HG03575 (cell line): ENCODE measurements around the gene ROR1.

ENCODE experiments used
- ATAC-seq: cut with Tn5 transposase; IDR thresholded peaks from one replicate; pipeline ENCODE4 v1.9.1; 2021; ENCODE audit not compliant: unreplicated experiment, insufficient number of reproducible peaks, low FRiP score; ENCODE audit errors: extremely low read depth

ROR1 gene

DNA sequence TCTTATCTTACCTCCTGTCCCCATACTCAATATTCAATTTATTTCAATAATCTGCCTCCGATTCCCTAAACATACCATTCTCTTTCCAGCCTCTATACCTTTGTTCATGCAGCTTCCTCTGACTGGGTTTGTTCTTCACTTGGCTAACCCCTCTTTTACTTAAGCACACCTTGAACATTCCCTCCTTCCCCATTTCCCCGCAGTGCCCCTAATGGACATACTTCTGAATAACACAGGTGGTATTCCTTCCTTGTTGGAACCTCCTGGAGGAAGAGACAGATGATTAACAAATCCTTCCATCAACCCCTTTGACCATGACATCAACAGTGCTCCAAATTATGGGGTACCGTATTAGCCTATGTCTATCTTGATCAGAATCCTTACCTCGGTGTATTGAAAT is 239.6 kb downstream of the ROR1 start:
- no peak for ATAC-seq

DNA sequence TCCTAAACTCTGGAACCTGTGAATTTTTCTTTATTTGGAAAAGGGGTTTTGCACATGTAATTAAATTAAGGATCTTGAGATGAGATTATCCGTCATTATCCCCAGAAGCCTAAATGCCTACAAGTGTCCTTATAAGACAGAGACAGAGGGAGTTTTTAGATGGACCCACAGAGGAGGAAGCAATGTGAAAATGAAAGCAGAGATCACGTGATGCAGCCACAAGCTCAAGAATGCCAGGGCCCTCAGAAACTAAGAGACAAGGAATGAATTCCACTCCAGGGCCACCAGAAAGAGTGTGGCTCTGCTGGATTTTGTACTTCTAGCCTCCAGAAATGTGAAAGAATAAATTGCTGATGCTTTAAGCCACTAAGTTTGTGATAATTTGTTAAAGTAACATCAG is 246.0 kb downstream of the ROR1 start:
- no peak for ATAC-seq

- no peak for ATAC-seq
These were observed 247.2 kb downstream of the ROR1 start for GRCh38 chr1:64021066-64021465.

GRCh38 chr1:64025051-64025450 is 251.2 kb downstream of the ROR1 start:
- ATAC-seq, result no peak

DNA sequence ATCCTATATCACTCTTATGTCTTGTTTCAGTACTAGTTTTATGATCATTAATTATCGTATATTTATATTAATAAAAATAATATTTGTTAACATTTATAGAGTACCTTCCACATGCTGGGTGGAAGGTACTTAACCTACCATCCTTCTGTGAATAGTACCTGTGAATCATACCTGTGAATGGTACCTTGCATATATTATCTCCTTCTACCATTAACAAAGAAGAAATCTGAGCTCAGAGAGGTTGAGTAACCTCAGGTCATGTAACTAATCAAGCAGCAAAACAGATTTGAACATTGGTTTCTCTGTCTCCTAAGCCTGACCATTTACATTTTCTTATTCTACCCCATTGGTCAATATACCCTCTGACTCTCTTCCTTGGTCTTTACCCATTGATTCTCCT is 255.2 kb downstream of the ROR1 start:
- ATAC-seq, result no peak

- no peak for ATAC-seq
These were observed 256.6 kb downstream of the ROR1 start for GRCh38 chr1:64030411-64030810.

GRCh38 chr1:64031236-64031635 is 257.4 kb downstream of the ROR1 start:
- ATAC-seq, result no peak

DNA sequence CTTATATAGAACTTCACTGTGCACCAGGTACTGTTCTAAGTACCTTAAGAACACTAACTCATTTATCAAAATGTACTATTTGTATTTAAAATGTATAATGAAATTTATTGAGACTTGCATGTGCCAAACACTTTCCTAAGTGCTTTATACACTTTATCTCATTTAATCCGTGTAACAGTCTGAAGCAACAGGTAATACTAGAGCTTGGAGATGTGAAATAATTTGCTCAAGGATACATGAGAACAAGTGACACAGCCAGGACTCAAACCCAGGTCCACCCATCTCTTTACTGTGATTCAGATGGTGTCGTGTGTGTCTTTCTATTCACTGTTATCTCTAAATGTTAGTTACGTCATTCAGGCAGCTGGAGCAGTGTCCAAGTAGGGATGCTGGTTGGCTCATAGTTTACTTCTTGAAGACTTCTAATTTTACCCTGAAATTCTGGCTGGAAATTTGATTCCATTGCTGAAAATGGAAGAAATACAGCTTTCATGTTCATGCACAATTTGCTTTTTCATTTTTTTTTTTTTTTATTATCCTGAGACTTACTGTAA is 259.9 kb downstream of the ROR1 start:
- ATAC-seq, result no peak

DNA sequence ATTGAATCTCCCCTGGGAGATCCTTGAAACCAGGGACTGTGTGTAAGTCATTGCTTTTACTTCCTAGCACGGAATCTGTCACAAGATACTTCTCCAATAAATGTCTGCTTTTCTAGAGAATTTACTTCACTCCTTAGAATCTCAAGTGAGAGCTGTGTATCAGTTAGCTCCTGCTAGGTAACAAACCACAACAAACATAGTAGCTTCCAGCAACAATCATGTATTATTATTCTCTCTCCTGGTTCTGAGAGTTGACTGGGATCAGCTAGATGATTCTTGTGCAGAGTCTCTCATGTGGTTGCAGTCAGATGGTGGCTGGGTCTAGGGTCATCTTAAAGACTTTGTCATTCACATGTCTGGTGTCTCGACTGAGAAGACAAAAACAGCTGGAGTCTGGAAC is 262.7 kb downstream of the ROR1 start:
- no peak for ATAC-seq

GRCh38 chr1:64038119-64038518 is 264.3 kb downstream of the ROR1 start:
- no peak for ATAC-seq

GRCh38 chr1:64038965-64039364 is 265.1 kb downstream of the ROR1 start:
- ATAC-seq, result no peak

DNA sequence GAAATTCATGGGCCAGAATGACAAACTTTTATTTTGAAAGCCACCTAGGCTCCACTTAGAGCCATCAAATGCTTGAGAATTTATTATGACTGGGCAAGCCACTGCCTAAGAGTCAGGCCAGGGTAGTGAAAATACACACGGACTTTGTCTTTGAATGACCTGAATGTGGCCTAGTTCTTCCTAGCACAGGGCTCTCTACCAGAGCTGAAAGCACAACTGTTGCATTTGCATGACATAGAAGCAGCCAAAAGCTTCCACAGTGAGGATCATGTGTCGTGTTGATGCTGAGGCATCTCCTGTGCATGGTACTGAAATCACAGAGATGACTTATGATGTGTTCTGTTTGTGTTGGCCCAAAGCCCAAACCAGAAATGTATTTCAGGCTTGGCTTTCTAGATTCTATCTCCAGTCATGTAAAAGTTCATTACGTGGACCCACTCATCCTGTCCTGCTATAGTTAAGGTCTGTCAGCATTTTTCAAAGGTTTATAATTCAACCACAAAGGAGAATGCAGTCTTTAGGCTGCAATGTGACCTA is 265.6 kb downstream of the ROR1 start:
- no peak for ATAC-seq

GRCh38 chr1:64041371-64042131 is 267.7 kb downstream of the ROR1 start:
- ATAC-seq, result no peak

- ATAC-seq, result no peak
These were observed 268.7 kb downstream of the ROR1 start for GRCh38 chr1:64042331-64043100.

GRCh38 chr1:64043288-64043687 is 269.5 kb downstream of the ROR1 start:
- ATAC-seq, result no peak

GRCh38 chr1:64043976-64044375 is 270.2 kb downstream of the ROR1 start:
- no peak for ATAC-seq

- no peak for ATAC-seq
These were observed 272.4 kb downstream of the ROR1 start for GRCh38 chr1:64046243-64046642.

- ATAC-seq, result no peak
These were observed 273.1 kb downstream of the ROR1 start for GRCh38 chr1:64046891-64047290.

DNA sequence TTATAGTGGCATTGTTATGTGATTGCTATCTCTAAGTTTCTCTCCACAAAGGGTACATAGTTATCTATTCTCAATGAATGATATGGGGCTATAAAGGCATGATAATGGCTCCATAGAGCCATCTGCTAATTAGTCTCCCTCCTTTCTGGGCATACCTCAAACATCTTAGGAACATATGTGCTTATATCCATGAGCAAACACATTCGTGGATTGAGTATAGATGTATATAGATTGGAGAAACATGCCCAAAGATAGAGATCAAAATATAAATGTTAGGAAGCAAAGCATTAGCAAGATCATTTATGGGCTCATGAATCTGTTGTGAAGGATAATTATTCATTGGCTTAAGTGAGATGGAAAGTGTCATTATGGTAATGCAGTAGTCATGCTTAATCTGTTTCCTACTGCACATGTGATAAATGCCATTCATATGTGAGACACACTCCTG is 273.8 kb downstream of the ROR1 start:
- ATAC-seq, result no peak
